Astrocyte (in vitro differentiated cells and primary cell): ENCODE measurements around the gene DCANP1.

Experiments used
- EZH2 ChIP-seq: IDR thresholded peaks from 2 replicates; pipeline ENCODE4 v1.6.1; 2012; ENCODE audit warnings: mild to moderate bottlenecking, low read length, inconsistent platforms; ENCODE audit not compliant: insufficient read depth
- TF ChIP-seq, protein P1 (sequence below): IDR thresholded peaks from 2 replicates; pipeline ENCODE4 v1.5.1; 2011; ENCODE audit warnings: low read depth, mild to moderate bottlenecking, inconsistent platforms, low read length, moderate library complexity; ENCODE audit not compliant: insufficient read depth

DNA sequence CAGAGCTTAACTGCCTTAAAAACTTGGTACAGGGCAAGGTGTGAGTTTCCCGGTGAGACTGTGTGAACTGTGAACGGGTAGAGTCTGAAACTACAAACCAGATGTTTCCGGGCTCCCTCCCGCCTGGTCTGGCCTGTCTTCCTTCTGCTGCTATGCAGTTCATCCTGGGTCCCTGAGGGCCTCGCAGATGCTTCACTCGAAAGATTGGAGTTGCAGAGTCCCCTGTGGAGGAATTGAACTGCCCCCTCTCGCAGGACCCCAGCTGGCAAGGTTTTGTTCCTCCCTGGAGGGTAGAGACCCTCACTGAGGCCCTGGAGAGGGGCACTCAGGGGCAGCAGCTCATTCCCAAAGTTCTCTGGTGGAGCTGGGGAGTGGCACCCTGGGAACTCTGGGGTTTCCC lies 533 bp downstream of the DCANP1 start:
- TF ChIP-seq, protein P1, sequence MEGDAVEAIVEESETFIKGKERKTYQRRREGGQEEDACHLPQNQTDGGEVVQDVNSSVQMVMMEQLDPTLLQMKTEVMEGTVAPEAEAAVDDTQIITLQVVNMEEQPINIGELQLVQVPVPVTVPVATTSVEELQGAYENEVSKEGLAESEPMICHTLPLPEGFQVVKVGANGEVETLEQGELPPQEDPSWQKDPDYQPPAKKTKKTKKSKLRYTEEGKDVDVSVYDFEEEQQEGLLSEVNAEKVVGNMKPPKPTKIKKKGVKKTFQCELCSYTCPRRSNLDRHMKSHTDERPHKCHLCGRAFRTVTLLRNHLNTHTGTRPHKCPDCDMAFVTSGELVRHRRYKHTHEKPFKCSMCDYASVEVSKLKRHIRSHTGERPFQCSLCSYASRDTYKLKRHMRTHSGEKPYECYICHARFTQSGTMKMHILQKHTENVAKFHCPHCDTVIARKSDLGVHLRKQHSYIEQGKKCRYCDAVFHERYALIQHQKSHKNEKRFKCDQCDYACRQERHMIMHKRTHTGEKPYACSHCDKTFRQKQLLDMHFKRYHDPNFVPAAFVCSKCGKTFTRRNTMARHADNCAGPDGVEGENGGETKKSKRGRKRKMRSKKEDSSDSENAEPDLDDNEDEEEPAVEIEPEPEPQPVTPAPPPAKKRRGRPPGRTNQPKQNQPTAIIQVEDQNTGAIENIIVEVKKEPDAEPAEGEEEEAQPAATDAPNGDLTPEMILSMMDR, result no peak
- no peak for TF ChIP-seq EZH2
